ENCODE measurements around the gene GPRC5A. TPM values are rescaled to one million over a fixed set of nuclear protein-coding genes. Genes with fewer than 3 reads are reported as not detected.
"Not testable (repeated sequence)": the region's sequence is repeated elsewhere in the genome, so short reads cannot be mapped to it uniquely, and the experiment has no call there.

Gene GPRC5A
- 12.1 TPM for total RNA-seq
- 8.5 TPM for polyA plus RNA-seq

DNA sequence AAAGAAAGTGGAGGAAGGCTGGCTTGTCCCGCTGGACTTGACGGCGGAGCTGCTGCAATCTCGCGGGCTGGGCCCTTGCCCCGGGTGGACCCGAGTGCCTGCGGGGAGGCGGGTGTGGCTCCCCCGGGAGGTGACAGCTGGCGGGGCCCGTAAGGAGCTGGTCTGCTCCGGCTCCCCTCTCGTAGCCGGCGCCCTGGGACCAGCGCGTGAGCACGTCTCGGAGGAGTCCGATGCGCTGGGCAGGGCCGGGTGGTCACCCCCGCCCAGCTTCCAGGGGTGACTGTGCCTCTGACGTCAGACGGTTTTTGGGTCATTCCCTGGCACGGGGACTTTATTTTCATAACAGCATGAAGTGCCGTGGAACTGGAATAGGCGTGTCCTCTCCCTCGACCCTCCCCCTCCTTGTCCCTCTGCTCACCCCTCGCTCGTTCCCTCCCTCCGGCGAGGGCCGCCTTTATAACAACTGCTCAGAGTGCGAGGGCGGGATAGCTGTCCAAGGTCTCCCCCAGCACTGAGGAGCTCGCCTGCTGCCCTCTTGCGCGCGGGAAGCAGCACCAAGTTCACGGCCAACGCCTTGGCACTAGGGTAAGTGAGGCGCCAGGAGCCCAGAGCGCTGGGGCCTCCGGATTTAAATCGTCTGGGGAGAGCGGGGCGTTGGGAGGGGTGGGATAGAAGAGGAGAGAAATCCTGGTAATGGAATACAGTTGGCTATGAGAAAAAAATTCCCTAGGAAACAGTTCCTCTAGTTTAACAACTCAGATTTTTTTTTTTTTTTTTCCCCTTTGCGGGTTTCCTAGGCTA is at the start of gene GPRC5A:
Gene GPRC5A, plus strand, starts transcription at position 483 of the 801 bp plus-strand sequence. CDS start 16,688 bp downstream, outside the sequence.
- Histone ChIP-seq H3K4me3 (ENCODE audit: low read depth, low read length) (peak within 1 kb of the TSS; percentile 29), H3K36me3 (ENCODE audit: insufficient read depth) (no peaks in the 10 kb centered on the region), H3K27ac (ENCODE audit: low read depth) (peak within 1 kb of the TSS; percentile 82), H3K4me1 (ENCODE audit: insufficient read depth) (no peaks in the 10 kb centered on the region)
- under 1% methylated on average over 50 of the region's 50 CpGs for WGBS
- DNase-seq (ENCODE audit: extremely low spot score): peak; percentile 83

GRCh38 chr12:12845794-12846243 is 45.5 kb upstream of the GPRC5A start:
- Histone ChIP-seq H3K36me3 (ENCODE audit: insufficient read depth) (no peaks in the 10 kb centered on the region), H3K27ac (ENCODE audit: low read depth) (no peak overlapping the region), H3K4me3 (ENCODE audit: low read depth, low read length) (no peak overlapping the region), H3K4me1 (ENCODE audit: insufficient read depth) (no peaks in the 10 kb centered on the region)
- no peak for DNase-seq (ENCODE audit: extremely low spot score)
- 95% methylated on average over 4 of the region's 4 CpGs for WGBS

DNA sequence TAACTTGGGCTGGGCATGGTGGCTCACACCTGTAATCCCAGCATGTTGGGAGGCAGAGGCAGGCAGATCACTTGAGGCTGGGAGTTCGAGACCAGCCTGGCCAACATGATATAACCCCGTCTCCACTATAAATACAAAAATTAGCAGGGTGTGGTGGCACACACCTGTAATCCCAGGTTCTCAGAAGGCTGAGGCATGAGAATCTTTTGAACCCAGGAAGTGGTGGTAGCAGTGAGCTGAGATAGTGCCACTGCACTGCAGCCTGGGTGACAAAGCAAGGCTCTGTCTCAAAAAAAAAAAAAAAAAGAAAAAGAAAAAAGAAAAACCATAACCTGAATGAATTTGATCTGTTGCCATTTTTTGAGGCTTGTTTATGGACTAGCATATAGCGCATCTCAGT is 44.6 kb upstream of the GPRC5A start:
- H3K36me3 ChIP-seq (ENCODE audit: insufficient read depth); H3K4me3 ChIP-seq (ENCODE audit: low read depth, low read length); H3K27ac ChIP-seq (ENCODE audit: low read depth); H3K4me1 ChIP-seq (ENCODE audit: insufficient read depth); DNase-seq (ENCODE audit: extremely low spot score): not testable (repeated sequence)
- WGBS: 97% methylated on average over 3 of the region's 3 CpGs

GRCh38 chr12:12853435-12853834 is 37.9 kb upstream of the GPRC5A start:
- no peak for DNase-seq (ENCODE audit: extremely low spot score)
- WGBS: 62% methylated on average over 3 of the region's 3 CpGs
- Histone ChIP-seq H3K27ac (ENCODE audit: low read depth) (no peak overlapping the region), H3K4me1 (ENCODE audit: insufficient read depth) (no peaks in the 10 kb centered on the region), H3K36me3 (ENCODE audit: insufficient read depth) (no peaks in the 10 kb centered on the region), H3K4me3 (ENCODE audit: low read depth, low read length) (no peak overlapping the region)

- DNase-seq (ENCODE audit: extremely low spot score): no peak
- Histone ChIP-seq H3K27ac (ENCODE audit: low read depth) (no peak overlapping the region), H3K4me1 (ENCODE audit: insufficient read depth) (no peaks in the 10 kb centered on the region), H3K4me3 (ENCODE audit: low read depth, low read length) (no peak overlapping the region), H3K36me3 (ENCODE audit: insufficient read depth) (no peaks in the 10 kb centered on the region)
- WGBS: 46% methylated on average over 1 of the region's 1 CpG
Measured at GRCh38 chr12:12859690-12860089, 31.7 kb upstream of the GPRC5A start.

- Histone ChIP-seq H3K27ac (ENCODE audit: low read depth) (no peak overlapping the region), H3K4me1 (ENCODE audit: insufficient read depth) (no peaks in the 10 kb centered on the region), H3K4me3 (ENCODE audit: low read depth, low read length) (no peak overlapping the region), H3K36me3 (ENCODE audit: insufficient read depth) (no peaks in the 10 kb centered on the region)
- WGBS: 96% methylated on average over 2 of the region's 2 CpGs
- no peak for DNase-seq (ENCODE audit: extremely low spot score)
Measured at GRCh38 chr12:12864243-12864642, 27.1 kb upstream of the GPRC5A start.

DNA sequence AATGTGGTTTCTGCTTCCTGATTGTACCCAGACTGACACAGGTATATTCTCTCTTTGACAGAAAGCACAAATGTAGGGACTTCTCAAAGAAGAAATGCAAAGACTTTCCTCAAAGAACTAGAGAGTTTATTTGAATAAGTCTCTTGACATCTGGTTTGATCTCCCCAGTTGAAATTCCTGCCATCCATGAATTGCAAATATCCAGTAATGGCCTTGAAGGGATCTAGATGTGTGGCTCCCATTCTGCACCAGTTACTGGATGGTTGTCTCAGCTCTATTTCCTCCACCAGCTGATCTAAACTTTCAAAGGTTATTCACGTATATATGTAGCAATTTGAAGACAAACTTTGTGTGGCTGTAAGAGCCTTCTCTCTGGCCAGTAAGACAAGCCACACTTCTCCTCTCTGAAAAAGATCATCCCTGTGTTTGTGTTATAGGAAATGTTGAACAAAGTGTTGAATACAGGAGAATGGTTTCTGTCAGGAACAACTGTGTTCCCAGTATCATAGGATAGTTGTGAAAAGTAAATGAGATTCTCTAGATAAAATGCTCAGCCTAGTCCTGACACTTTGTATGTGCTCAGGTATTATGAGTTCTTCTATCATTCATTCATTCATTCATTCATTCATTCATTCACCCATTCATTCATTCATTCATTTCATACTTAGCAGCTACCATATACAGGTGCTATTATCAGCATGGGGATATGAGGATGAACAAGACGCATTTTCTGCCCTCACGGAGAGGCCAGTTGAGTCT is 22.7 kb upstream of the GPRC5A start:
- H3K36me3 ChIP-seq (ENCODE audit: insufficient read depth): no peaks in the 10 kb centered on the region
- no peak for DNase-seq (ENCODE audit: extremely low spot score)
- H3K4me1 ChIP-seq (ENCODE audit: insufficient read depth): no peaks in the 10 kb centered on the region
- WGBS: 87% methylated on average over 3 of the region's 3 CpGs
- H3K4me3 ChIP-seq (ENCODE audit: low read depth, low read length): no peak overlapping the region
- H3K27ac ChIP-seq (ENCODE audit: low read depth): no peak overlapping the region

DNA sequence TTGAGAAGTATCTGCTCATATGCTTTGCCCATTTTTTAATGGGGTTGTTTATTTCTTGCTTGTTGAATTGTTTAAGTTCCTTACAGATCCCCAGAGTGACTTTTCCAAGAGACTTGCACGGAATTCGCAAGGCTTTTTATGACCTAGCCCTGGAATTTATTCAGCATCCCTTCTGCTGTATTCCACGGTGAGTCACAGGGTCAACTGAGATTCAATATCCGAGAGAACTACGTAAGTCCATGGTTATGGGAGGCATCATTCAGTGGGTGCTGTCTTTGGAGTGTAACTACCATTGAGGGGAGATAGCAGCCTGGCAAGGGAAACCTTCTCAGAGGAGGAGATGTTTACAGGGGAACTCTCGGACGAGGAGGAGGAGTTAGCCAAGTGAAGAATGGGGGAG is 20.9 kb upstream of the GPRC5A start:
- WGBS: 64% methylated on average over 7 of the region's 7 CpGs
- no peak overlapping the region for H3K27ac ChIP-seq (ENCODE audit: low read depth)
- no peak overlapping the region for H3K4me3 ChIP-seq (ENCODE audit: low read depth, low read length)
- no peaks in the 10 kb centered on the region for H3K36me3 ChIP-seq (ENCODE audit: insufficient read depth)
- DNase-seq (ENCODE audit: extremely low spot score): no peak
- no peaks in the 10 kb centered on the region for H3K4me1 ChIP-seq (ENCODE audit: insufficient read depth)

DNA sequence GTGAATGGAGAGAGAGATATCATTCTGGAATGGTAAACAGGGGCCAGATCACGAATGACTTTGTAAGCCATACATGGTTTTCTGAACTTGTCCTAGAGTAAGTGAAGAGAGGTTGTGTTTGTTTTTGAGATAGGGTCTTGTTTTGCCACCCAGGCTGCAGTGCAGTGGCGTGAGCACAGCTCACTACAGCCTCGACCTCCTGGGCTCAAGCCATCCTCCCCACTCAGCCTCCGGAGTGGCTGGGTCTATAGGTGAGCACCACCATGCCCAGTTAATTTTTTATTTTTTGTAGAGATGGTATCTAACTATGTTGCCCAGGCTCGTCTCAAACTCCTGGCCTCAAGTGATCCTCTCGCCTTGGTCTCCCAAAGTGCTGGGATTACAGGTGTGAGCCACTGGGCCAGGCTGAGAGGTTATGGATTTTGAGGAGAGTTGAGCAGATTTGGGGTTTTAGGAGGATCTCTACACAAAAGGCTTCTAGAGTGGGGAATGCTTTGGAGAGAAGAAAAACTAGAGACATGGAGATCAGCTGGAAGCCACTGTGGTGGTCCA is 19.7 kb upstream of the GPRC5A start:
- Histone ChIP-seq H3K27ac (ENCODE audit: low read depth) (peak overlapping the region; percentile 29), H3K4me1 (ENCODE audit: insufficient read depth) (no peaks in the 10 kb centered on the region), H3K36me3 (ENCODE audit: insufficient read depth) (no peaks in the 10 kb centered on the region), H3K4me3 (ENCODE audit: low read depth, low read length) (no peak overlapping the region)
- 91% methylated on average over 6 of the region's 6 CpGs for WGBS
- DNase-seq (ENCODE audit: extremely low spot score): no peak

DNA sequence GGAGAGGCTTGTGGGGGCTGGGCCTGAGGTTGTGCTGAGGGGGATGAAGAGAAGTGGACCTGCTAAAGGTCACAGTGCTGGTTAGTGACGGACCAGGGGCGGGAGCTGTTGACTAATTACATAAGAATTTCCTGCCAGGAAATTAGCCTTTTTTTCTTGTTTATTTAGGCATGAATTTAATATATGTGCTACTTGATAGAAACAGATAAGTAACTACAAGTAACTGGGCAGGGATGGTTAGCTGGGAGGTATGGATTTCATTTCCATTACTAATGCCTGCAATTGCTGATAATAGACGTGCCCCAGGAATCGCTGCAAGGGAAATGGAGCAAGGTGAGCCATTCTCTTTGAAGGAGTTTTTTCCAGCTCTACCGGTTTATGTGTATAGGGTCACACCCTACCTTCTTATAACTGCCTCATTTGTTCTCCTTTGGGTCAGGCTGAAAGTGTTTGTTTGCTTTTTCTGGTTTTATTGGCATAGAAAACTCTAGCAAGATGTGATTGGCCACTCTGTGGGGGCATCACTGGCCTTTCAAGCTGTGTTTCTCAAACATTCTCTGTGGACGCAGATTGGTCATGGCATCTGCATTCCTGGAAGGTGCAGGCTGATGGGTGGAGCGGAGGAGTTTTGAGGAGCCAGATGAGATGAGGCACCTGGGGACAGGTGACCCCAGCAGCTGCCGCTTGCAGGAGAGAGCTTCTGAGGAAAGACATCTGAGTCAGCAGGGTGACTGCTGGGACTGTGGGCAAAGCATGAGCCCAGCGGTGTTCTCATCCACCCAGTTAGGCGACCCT is 19.0 kb upstream of the GPRC5A start:
- Histone ChIP-seq H3K27ac (ENCODE audit: low read depth) (peak overlapping the region; percentile 29), H3K4me3 (ENCODE audit: low read depth, low read length) (no peak overlapping the region), H3K4me1 (ENCODE audit: insufficient read depth) (no peaks in the 10 kb centered on the region), H3K36me3 (ENCODE audit: insufficient read depth) (no peaks in the 10 kb centered on the region)
- DNase-seq (ENCODE audit: extremely low spot score): no peak
- WGBS: 72% methylated on average over 10 of the region's 10 CpGs

GRCh38 chr12:12872934-12873275 is 18.5 kb upstream of the GPRC5A start:
- Histone ChIP-seq H3K36me3 (ENCODE audit: insufficient read depth) (no peaks in the 10 kb centered on the region), H3K27ac (ENCODE audit: low read depth) (no peak overlapping the region), H3K4me1 (ENCODE audit: insufficient read depth) (no peaks in the 10 kb centered on the region), H3K4me3 (ENCODE audit: low read depth, low read length) (no peak overlapping the region)
- no peak for DNase-seq (ENCODE audit: extremely low spot score)
- 87% methylated on average over 2 of the region's 2 CpGs for WGBS

DNA sequence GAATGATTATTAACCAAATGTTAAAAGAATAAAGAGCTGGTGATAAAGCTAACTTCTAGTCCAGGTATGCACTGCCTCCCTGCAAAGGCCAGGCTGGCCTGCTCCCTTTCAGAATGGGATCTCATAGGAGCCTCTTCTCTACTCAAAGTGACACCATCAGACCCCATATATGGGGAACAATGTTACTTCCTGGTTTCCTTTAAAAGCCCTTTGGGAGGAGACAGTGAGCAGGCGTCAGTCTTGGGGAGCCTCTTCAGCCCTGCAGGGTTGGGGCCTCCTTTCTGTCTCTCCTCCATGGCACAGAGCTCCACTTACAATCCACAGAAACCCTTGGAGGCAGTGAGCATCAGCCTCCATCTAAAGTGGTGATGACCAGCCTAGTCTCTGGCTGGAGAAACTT is 17.3 kb upstream of the GPRC5A start:
- Histone ChIP-seq H3K27ac (ENCODE audit: low read depth) (no peak overlapping the region), H3K36me3 (ENCODE audit: insufficient read depth) (no peaks in the 10 kb centered on the region), H3K4me3 (ENCODE audit: low read depth, low read length) (no peak overlapping the region), H3K4me1 (ENCODE audit: insufficient read depth) (no peaks in the 10 kb centered on the region)
- WGBS: 81% methylated on average over 1 of the region's 1 CpG
- DNase-seq (ENCODE audit: extremely low spot score): no peak

GRCh38 chr12:12875301-12875700 is 16.1 kb upstream of the GPRC5A start:
- not testable (repeated sequence) for H3K36me3 ChIP-seq (ENCODE audit: insufficient read depth); H3K4me3 ChIP-seq (ENCODE audit: low read depth, low read length); H3K27ac ChIP-seq (ENCODE audit: low read depth); DNase-seq (ENCODE audit: extremely low spot score); H3K4me1 ChIP-seq (ENCODE audit: insufficient read depth)
- WGBS: 96% methylated on average over 10 of the region's 10 CpGs

Data from urinary bladder (tissue), 4 donors.